ENCODE data around the gene MAML1.
"Not testable (repeated sequence)": the region's sequence is repeated elsewhere in the genome, so short reads cannot be mapped to it uniquely, and the experiment has no call there.

The MAML1 gene

DNA sequence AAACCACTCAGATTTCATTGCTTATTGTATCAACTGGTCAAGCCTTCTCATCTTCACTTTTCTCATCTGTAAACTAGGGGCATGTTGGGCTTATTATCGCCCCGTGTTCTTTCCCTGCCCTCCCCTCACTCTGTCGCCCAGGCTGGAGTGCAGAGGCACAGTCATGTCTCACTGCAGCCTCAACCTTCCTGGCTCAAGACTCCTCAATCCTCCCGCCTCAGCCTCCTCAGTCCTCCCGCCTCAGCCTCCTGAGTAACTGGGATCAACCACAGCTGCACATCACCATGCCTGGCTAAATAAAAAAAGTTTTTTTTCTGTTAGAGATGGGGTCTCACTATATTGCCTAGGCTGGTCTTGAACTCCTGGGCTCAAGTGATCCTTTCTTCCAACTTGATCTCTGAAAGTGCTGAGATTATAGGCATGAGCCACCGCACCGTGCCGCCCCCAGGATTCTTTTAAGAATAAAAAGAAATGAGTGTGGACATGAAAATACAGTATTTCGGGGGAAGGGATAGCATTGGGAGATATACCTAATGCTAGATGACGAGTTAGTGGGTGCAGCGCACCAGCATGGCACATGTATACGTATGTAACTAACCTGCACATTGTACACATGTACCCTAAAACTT lies 2.0 kb downstream of the MAML1 start:
- no peak for DNase-seq (ENCODE audit: low read depth)

- no peak for DNase-seq (ENCODE audit: low read depth)
These were observed 6.1 kb downstream of the MAML1 start for GRCh38 chr5:179738742-179739141.

DNA sequence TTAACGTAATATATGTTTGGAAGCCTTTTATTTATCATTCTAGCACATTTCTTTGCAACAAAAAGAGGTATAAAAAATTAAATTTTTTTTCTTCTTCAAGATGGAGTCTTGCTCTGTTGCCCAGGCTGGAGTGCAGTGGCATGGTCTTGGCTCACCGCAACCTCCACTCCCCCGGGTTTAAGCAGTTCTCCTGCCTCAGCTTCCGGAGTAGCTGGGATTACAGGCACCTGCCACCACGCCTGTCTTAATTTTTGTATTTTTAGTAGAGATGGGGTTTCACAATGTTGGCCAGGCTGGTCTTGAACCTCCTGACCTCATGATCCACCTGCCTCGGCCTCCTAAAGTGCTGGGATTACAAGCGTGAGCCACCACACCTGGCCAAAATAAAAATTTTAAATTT lies 11.5 kb downstream of the MAML1 start:
- not testable (repeated sequence) for DNase-seq (ENCODE audit: low read depth)

GRCh38 chr5:179746872-179747271 lies 14.2 kb downstream of the MAML1 start:
- no peak for DNase-seq (ENCODE audit: low read depth)

DNA sequence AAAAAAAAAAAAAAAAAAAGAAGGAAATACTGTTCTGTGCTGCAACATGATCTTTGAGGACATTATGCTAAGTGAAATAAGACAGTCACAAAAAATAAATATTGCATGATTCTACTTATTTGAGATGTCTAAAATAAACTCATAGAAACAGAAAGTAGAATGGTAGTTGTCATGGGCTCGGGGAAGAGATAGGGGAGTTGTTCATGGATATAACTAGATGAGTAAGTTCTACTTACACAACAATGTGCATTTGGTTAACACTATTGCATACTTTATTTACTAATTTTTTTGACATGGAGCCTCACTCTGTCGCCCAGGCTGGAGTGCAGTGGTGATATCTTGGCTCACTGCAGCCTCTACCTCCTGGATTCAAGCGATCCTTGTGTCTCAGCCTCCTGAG lies 15.2 kb downstream of the MAML1 start:
- no peak for DNase-seq (ENCODE audit: low read depth)

- no peak for DNase-seq (ENCODE audit: low read depth)
These were observed 17.4 kb downstream of the MAML1 start for GRCh38 chr5:179749857-179750508.

DNA sequence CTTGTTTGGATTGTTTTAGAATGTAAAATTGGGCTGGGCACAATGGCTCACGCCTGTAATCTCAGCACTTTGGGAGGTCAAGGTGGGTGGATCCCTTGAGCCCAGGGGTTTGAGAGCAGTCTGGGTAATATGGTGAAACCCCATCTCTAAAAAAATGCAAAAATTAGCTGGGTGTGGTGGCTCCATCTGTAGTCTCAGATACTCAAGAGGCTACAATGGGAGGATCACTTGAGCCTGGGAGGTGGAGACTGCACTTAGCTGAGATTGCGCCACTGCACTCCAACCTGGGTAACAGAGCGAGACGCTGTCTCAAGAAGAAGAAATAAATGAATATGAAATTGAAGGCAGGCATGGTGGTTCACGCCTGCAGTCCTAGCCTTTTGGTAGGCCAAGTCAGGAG lies 21.3 kb downstream of the MAML1 start:
- DNase-seq (ENCODE audit: low read depth), result no peak

- no peak for DNase-seq (ENCODE audit: low read depth)
These were observed 22.4 kb downstream of the MAML1 start for GRCh38 chr5:179755022-179755421.

- DNase-seq (ENCODE audit: low read depth), result no peak
These were observed 26.3 kb downstream of the MAML1 start for GRCh38 chr5:179758955-179759354.

DNA sequence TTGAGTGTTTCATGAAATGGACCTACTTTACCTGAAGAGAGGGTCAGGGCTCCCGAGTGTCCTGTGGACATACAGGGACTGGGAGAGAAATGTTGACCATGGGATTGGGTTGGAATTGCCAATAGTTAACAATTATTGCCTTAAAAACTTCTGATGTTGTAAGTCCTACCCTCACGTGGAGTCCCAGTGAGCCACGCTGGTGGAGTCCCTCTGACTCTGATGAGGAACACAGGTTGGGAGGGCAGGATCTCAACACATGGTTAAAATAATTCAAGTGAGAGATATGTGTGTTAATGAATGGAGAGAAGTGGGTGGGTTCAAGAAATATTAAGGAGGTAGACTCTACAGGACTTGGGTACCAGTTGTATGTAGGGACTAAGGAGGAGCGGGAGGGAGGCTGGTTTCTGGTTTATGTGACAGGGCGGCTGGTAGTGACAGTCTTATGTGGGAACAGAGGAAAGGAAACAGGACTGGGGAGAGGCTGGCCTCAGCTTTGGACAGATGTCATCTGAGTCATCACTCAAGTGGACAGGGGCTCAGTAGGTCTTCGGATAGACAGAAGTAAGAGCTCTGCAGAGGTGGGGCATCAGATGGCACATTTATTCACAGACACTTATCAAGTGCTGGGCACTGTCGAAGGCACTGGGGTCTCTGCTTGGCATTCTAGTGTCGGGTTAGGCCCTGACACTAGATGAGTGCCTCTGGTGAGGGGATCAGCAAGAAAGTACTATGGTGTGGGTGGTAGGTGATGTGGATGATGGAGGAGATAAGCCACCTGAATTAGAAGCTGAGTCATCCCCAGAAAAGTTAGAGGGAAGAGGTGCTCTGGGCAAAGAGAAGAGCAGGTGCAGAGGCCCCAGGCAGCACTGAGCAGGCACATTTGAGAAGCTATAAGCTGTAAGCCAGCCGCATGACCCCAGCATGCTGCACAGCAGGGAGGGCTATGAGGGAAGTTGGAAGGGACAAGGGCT lies 27.2 kb downstream of the MAML1 start:
- no peak for DNase-seq (ENCODE audit: low read depth)

- no peak for DNase-seq (ENCODE audit: low read depth)
These were observed 29.6 kb downstream of the MAML1 start for GRCh38 chr5:179762079-179762780.

GRCh38 chr5:179762781-179763176 lies 30.2 kb downstream of the MAML1 start:
- no peak for DNase-seq (ENCODE audit: low read depth)

- peak; percentile 10 for DNase-seq (ENCODE audit: low read depth)
These were observed 30.8 kb downstream of the MAML1 start for GRCh38 chr5:179763215-179763945.

GRCh38 chr5:179764056-179764455 lies 31.4 kb downstream of the MAML1 start:
- no peak for DNase-seq (ENCODE audit: low read depth)

DNA sequence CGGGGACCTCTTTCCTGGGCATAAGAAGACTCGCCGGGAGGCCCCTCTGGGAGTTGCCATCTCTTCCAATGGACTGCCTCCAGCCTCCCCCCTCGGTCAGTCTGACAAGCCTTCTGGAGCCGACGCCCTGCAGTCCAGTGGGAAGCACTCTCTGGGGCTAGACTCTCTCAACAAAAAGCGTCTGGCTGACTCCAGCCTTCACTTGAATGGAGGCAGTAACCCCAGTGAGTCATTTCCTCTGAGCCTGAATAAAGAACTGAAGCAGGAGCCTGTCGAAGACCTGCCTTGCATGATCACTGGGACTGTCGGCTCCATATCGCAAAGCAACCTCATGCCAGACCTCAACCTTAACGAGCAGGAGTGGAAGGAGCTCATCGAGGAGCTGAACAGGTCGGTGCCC lies 32.8 kb downstream of the MAML1 start:
- no peak for DNase-seq (ENCODE audit: low read depth)

DNA sequence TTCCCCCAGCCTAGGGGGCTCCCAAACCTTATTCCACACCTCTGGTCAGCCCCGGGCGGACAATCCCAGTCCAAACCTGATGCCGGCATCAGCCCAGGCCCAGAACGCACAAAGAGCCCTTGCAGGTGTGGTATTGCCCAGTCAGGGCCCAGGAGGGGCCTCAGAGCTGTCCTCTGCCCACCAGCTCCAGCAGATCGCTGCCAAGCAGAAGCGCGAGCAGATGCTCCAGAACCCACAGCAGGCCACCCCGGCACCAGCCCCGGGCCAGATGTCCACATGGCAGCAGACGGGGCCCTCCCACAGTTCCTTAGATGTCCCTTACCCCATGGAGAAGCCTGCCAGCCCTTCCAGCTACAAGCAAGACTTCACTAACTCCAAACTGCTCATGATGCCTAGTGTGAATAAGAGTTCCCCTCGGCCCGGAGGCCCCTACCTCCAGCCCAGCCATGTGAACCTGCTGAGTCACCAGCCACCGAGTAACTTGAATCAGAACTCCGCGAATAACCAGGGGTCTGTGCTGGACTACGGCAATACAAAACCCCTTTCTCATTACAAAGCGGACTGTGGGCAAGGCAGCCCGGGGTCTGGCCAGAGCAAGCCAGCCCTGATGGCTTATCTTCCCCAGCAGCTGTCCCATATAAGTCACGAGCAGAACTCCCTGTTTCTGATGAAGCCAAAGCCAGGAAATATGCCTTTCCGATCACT lies 33.6 kb downstream of the MAML1 start:
- no peak for DNase-seq (ENCODE audit: low read depth)

- DNase-seq (ENCODE audit: low read depth), result no peak
These were observed 34.3 kb downstream of the MAML1 start for GRCh38 chr5:179766726-179767455.

DNA sequence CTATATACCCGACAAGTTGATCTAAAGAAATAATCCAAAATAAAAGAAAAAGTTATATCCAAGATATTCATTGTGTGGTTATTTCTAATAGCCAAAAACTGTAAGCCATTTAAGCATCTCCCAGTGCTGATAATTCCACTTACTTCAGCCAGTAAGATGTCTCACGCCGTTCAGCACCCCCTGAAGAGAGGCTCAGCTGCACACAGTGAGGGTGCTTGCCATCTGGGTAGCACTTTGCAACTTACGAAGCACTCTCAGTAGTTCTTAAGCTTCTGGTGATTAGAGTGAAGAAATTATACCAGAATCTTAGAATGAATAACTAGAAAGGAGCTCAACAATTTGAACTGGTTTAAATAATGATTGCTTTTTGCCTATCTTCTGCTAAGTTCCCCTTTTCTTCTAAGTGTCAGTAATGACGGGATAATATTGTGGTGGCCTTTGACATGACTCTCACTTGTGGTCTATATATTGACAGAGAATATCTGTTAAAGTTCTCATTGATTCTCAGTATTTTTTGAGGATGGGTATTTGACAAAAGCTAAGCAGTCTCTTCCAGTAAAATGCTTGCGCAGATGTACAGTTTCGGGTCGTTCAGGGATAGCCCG lies 35.0 kb downstream of the MAML1 start:
- DNase-seq (ENCODE audit: low read depth), result no peak

- DNase-seq (ENCODE audit: low read depth), result no peak
These were observed 35.9 kb downstream of the MAML1 start for GRCh38 chr5:179768326-179769085.

Measured in stimulated activated CD8-positive, alpha-beta memory T cell treated with anti-CD3 and anti-CD28 coated beads, Interleukin-15, amount 100 ng/mL, for 1 hour (primary cell).